ENCODE measurements around the gene SLC28A3. TPM values are rescaled to one million over a fixed set of nuclear protein-coding genes. Genes with fewer than 3 reads are reported as not detected.

SLC28A3 gene
- total and polyA plus RNA-seq, 2 of the 8 experiments (the other 6 are each of a cell fraction or from before 2014, with no cell fraction given), result 0.02 TPM; not detected in 1

- no peak overlapping the region for H3K18ac ChIP-seq (ENCODE audit: extremely low read depth, low read length)
- H2BK20ac ChIP-seq (ENCODE audit: low read length), result no peak overlapping the region
- no peaks in the 10 kb centered on the region for H3K36me3 ChIP-seq (ENCODE audit: control insufficient read depth in 2 of 4, insufficient read depth in 4 of 4, low read length in 3 of 4)
- H3K23me2 ChIP-seq (ENCODE audit: low read depth, low read length), result no peaks in the 10 kb centered on the region
- no peak overlapping the region for H2AK5ac ChIP-seq (ENCODE audit: low read depth, low read length)
- no peak overlapping the region for H2AFZ ChIP-seq (ENCODE audit: low read length)
- no peaks in the 10 kb centered on the region for H3K79me1 ChIP-seq (ENCODE audit: low read depth, low read length)
- H3K56ac ChIP-seq (replicated peaks; ENCODE audit: insufficient read length, low read depth, low read length), result no peak overlapping the region
- H3K4me3 ChIP-seq (ENCODE audit: extremely low read depth in 1 of 4, insufficient read depth in 2 of 4, low read depth in 3 of 4, low read length in 4 of 4), result no peak overlapping the region
- no peaks in the 10 kb centered on the region for H4K20me1 ChIP-seq (replicated peaks in 1 of 2; ENCODE audit: control insufficient read depth in 1 of 2, insufficient read depth in 2 of 2, low read length in 2 of 2)
- H3K79me2 ChIP-seq (ENCODE audit: control insufficient read depth in 1 of 2, insufficient read depth in 2 of 2, low read length in 2 of 2), result no peaks in the 10 kb centered on the region
- ChIA-PET POLR2A (ENCODE audit: partially characterized antibody) (interaction anchor here (1.5 kb wide), 1 partner anchor 281 kb away, joined by 3 read pairs; no protein-coding TSS in a partner anchor), CTCF (ENCODE audit: partially characterized antibody) (interaction anchor here (0.6 to 2.6 kb wide), 6 partner anchors 9 to 1586 kb away, joined by 3 to 10 read pairs (median 4); no protein-coding TSS in a partner anchor)
- no peak overlapping the region for H4K91ac ChIP-seq (replicated peaks; ENCODE audit: insufficient read length, low read length)
- no peaks in the 10 kb centered on the region for H3K27me3 ChIP-seq (replicated peaks in 1 of 4; ENCODE audit: control insufficient read depth in 3 of 4, extremely low read depth in 1 of 4, insufficient read depth in 3 of 4, low read length in 3 of 4)
- WGBS, 2 experiments (ENCODE audit: extremely low coverage in 1 of 2, insufficient coverage in 1 of 2, insufficient read length in 1 of 2, insufficient replicate concordance in 2 of 2, low coverage in 1 of 2, low lambda C conversion rate in 2 of 2, missing lambda C conversion rate in 1 of 2), result 92% methylated on average over 6 of the region's 6 CpGs; no CpG with 5 or more reads in 1 of the 2 experiments
- H2BK12ac ChIP-seq (ENCODE audit: low read depth, low read length), result no peak overlapping the region
- H3K14ac ChIP-seq (ENCODE audit: insufficient read length), result no peak overlapping the region
- FAIRE-seq (no peak), DNase-seq (ENCODE audit: low read depth in 1 of 2, low spot score in 2 of 2) (no peak)
- no peak overlapping the region for H3K27ac ChIP-seq (ENCODE audit: low read depth, low read length)
- H3K4me1 ChIP-seq (replicated peaks in 1 of 4; ENCODE audit: control insufficient read depth in 3 of 4, insufficient read depth in 4 of 4, low read length in 3 of 4), result no peaks in the 10 kb centered on the region; a peak in 2 of 7 replicates
- H4K8ac ChIP-seq (ENCODE audit: extremely low read depth, insufficient read depth, low read length), result no peak overlapping the region
- H2BK120ac ChIP-seq (replicated peaks; ENCODE audit: low read depth, low read length), result no peak overlapping the region
- no peak overlapping the region for H3K4me2 ChIP-seq (ENCODE audit: insufficient read depth in 1 of 2, low read depth in 2 of 2, low read length in 2 of 2)
- H3K23ac ChIP-seq (ENCODE audit: insufficient read length), result no peak overlapping the region
- H2BK5ac ChIP-seq (ENCODE audit: low read depth, low read length), result no peak overlapping the region
- no peak overlapping the region for H2BK15ac ChIP-seq (ENCODE audit: low read length)
- no peaks in the 10 kb centered on the region for H3K9me3 ChIP-seq (ENCODE audit: insufficient read depth in 2 of 2, low read depth in 1 of 2, low read length in 1 of 2)
- H3K9ac ChIP-seq (replicated peaks in 1 of 4; ENCODE audit: extremely low read depth in 1 of 4, low read depth in 3 of 4, low read length in 3 of 4), result no peak overlapping the region
- no peak overlapping the region for H3K4ac ChIP-seq (replicated peaks; ENCODE audit: insufficient read length, low read depth, low read length)
- H4K5ac ChIP-seq (ENCODE audit: insufficient read length, low read depth, low read length), result no peak overlapping the region
- TF ChIP-seq KDM1A (IDR thresholded peaks at IDR 0.05; ENCODE audit: borderline replicate concordance, low read length), result no peak
- no peak for TF ChIP-seq SP1 (IDR thresholded peaks at IDR 0.05; ENCODE audit: low read depth, low read length)
- TF ChIP-seq, protein P1, sequence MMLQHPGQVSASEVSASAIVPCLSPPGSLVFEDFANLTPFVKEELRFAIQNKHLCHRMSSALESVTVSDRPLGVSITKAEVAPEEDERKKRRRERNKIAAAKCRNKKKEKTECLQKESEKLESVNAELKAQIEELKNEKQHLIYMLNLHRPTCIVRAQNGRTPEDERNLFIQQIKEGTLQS (IDR thresholded peaks at IDR 0.05; ENCODE audit: insufficient read depth, low read depth, low read length), result no peak
- no peak for TF ChIP-seq SP2 (IDR thresholded peaks at IDR 0.05; ENCODE audit: low read length)
- TF ChIP-seq SIRT6 (IDR thresholded peaks at IDR 0.05; ENCODE audit: low read length), result no peak
- no peak for TF ChIP-seq CTBP2 (IDR thresholded peaks at IDR 0.05; ENCODE audit: borderline replicate concordance, insufficient read depth, insufficient read length, low read length)
- no peak for TF ChIP-seq KDM4A (IDR thresholded peaks at IDR 0.05; ENCODE audit: low read depth, low read length, severe bottlenecking)
- TF ChIP-seq JUN (IDR thresholded peaks at IDR 0.05; ENCODE audit: low read depth, low read length), result no peak
- no peak for TF ChIP-seq EP300 (IDR thresholded peaks at IDR 0.05; ENCODE audit: borderline replicate concordance in 1 of 2, low read depth in 2 of 2, low read length in 2 of 2)
- TF ChIP-seq ATF2 (IDR thresholded peaks at IDR 0.05; ENCODE audit: low read length), result no peak
- no peak for TF ChIP-seq BRCA1 (IDR thresholded peaks at IDR 0.05; ENCODE audit: low read depth, low read length)
- TF ChIP-seq TAF7 (optimal IDR thresholded peaks at IDR 0.05; ENCODE audit: borderline replicate concordance, low read depth, low read length), result no peak
Measured at GRCh38 chr9:84254972-84255371, 85.6 kb downstream of the SLC28A3 start.
